H9 (cell line): ENCODE data around the gene PNPLA6. TPM values are rescaled to one million over a fixed set of nuclear protein-coding genes. Genes with fewer than 3 reads are reported as not detected.

Experiments
- DNase-seq: peaks from one replicate; pipeline ENCODE4 v3.0.0-alpha.2; 2017
- H2AFZ ChIP-seq: one replicate; pipeline ENCODE4 v1.6.1; 2013; ENCODE audit warnings: mild to moderate bottlenecking, low read length, control low read depth, moderate library complexity
- H2AK5ac ChIP-seq: 2 replicates; pipeline ENCODE4 v1.6.1; 2013; ENCODE audit warnings: low read length, control low read depth, mixed read lengths; ENCODE audit not compliant: insufficient read length
- H2BK120ac ChIP-seq: one replicate; pipeline ENCODE4 v1.6.1; 2013; ENCODE audit warnings: low read depth, mild to moderate bottlenecking, low read length, control low read depth, inconsistent platforms; ENCODE audit not compliant: poor library complexity, severe bottlenecking
- H2BK12ac ChIP-seq: 2 replicates; pipeline ENCODE4 v1.6.1; 2013; ENCODE audit warnings: low read length, control low read depth, mixed read lengths, low read depth; ENCODE audit not compliant: insufficient read length
- H2BK15ac ChIP-seq: 2 replicates; pipeline ENCODE4 v1.6.1; 2013; ENCODE audit warnings: low read depth, low read length, control low read depth
- H2BK20ac ChIP-seq: one replicate; pipeline ENCODE4 v1.6.1; 2013; ENCODE audit warnings: low read depth, mild to moderate bottlenecking, low read length, control low read depth, inconsistent platforms; ENCODE audit not compliant: poor library complexity, severe bottlenecking
- H2BK5ac ChIP-seq: 2 replicates; pipeline ENCODE4 v1.6.1; 2013; ENCODE audit warnings: low read length, control low read depth, mixed read lengths; ENCODE audit not compliant: insufficient read length
- H3K14ac ChIP-seq: 2 replicates; pipeline ENCODE4 v1.6.1; 2013; ENCODE audit warnings: low read length, control low read depth; ENCODE audit not compliant: insufficient read depth
- H3K18ac ChIP-seq: 2 replicates; pipeline ENCODE4 v1.6.1; 2013; ENCODE audit warnings: low read depth, mild to moderate bottlenecking, mixed read lengths, low read length, control low read depth; ENCODE audit not compliant: insufficient read length
- H3K23ac ChIP-seq: 2 replicates; pipeline ENCODE4 v1.6.1; 2013; ENCODE audit warnings: low read length, control low read depth, mixed read lengths, low read depth; ENCODE audit not compliant: insufficient read length
- H3K23me2 ChIP-seq: 2 replicates; pipeline ENCODE4 v1.6.1; 2013; ENCODE audit warnings: low read depth, mild to moderate bottlenecking, mixed read lengths, low read length, control low read depth; ENCODE audit not compliant: insufficient read length, poor library complexity, severe bottlenecking
- H3K27ac ChIP-seq: 2 replicates; pipeline ENCODE4 v1.5.1; 2013; ENCODE audit warnings: low read length, control low read depth, mixed read lengths, low read depth; ENCODE audit not compliant: insufficient read length
- H3K27me3 ChIP-seq: 2 replicates; pipeline ENCODE4 v1.6.1; 2013; ENCODE audit warnings: low read length, control low read depth, inconsistent platforms; ENCODE audit not compliant: insufficient read depth
- H3K4ac ChIP-seq: 2 replicates; pipeline ENCODE4 v1.6.1; 2013; ENCODE audit warnings: low read depth, mild to moderate bottlenecking, control low read depth, inconsistent platforms, low read length, moderate library complexity
- H3K4me1 ChIP-seq: 2 replicates; pipeline ENCODE4 v1.6.1; 2013; ENCODE audit warnings: low read length, control low read depth, inconsistent platforms; ENCODE audit not compliant: insufficient read depth
- H3K4me2 ChIP-seq: 2 replicates; pipeline ENCODE4 v1.6.1; 2013; ENCODE audit warnings: low read length, control low read depth, mixed read lengths; ENCODE audit not compliant: insufficient read length, insufficient read depth
- H3K56ac ChIP-seq: 2 replicates; pipeline ENCODE4 v1.6.1; 2013; ENCODE audit warnings: low read depth, mild to moderate bottlenecking, mixed read lengths, low read length, control low read depth; ENCODE audit not compliant: insufficient read length
- H3K79me1 ChIP-seq: 2 replicates; pipeline ENCODE4 v1.6.1; 2013; ENCODE audit warnings: low read depth, mild to moderate bottlenecking, moderate library complexity, low read length, control low read depth, inconsistent platforms; ENCODE audit not compliant: insufficient read depth, poor library complexity, severe bottlenecking
- H3K79me2 ChIP-seq: 2 replicates; pipeline ENCODE4 v1.6.1; 2013; ENCODE audit warnings: low read length, control low read depth, inconsistent platforms; ENCODE audit not compliant: insufficient read depth
- H3K9ac ChIP-seq: 2 replicates; pipeline ENCODE4 v1.6.1; 2013; ENCODE audit warnings: low read length, control low read depth, mixed read lengths; ENCODE audit not compliant: insufficient read length; ENCODE audit errors: extremely low read depth
- H3K9me3 ChIP-seq: one replicate; pipeline ENCODE4 v1.6.1; 2013; ENCODE audit warnings: low read depth, low read length, inconsistent platforms; ENCODE audit not compliant: control insufficient read depth
- H3T11ph ChIP-seq: one replicate; pipeline ENCODE4 v1.6.1; 2013; ENCODE audit warnings: mild to moderate bottlenecking, low read length, control low read depth, inconsistent platforms
- H4K20me1 ChIP-seq: one replicate; pipeline ENCODE4 v1.6.1; 2013; ENCODE audit not compliant: control insufficient read depth, insufficient read length, insufficient read depth
- H4K5ac ChIP-seq: 2 replicates; pipeline ENCODE4 v1.6.1; 2013; ENCODE audit warnings: low read depth, mild to moderate bottlenecking, mixed read lengths, low read length, control low read depth; ENCODE audit not compliant: insufficient read length
- H4K8ac ChIP-seq: replicated peaks from 2 replicates; pipeline ENCODE4 v1.6.1; 2013; ENCODE audit warnings: low read length, control low read depth, mixed read lengths, low read depth; ENCODE audit not compliant: insufficient read length
- H4K91ac ChIP-seq: 2 replicates; pipeline ENCODE4 v1.6.1; 2013; ENCODE audit warnings: low read depth, mild to moderate bottlenecking, moderate library complexity, mixed read lengths, low read length, control low read depth; ENCODE audit not compliant: insufficient read length
- H3K27ac Mint-ChIP-seq, 3 experiments: 2 replicates in 2 of 3; 3 replicates in 1 of 3; pipeline ENCODE4 v1.8.0; 2020 to 2021; ENCODE audit warnings: mixed read lengths in 3 of 3, mild to moderate bottlenecking in 1 of 3, moderate library complexity in 1 of 3
- H3K27me3 Mint-ChIP-seq: 2 replicates; pipeline ENCODE4 v1.8.0; 2021; ENCODE audit warnings: low read depth, mild to moderate bottlenecking, moderate library complexity, mixed read lengths
- H3K36me3 Mint-ChIP-seq, 3 experiments: 2 replicates in 2 of 3; 3 replicates in 1 of 3; pipeline ENCODE4 v1.8.0; 2020 to 2021; ENCODE audit warnings: low read depth in 3 of 3, mixed read lengths in 3 of 3; ENCODE audit not compliant: insufficient read depth in 1 of 3
- H3K4me1 Mint-ChIP-seq, 2 experiments: 2 replicates each; pipeline ENCODE4 v1.8.0; 2020; ENCODE audit warnings: mixed read lengths in 2 of 2
- H3K4me3 Mint-ChIP-seq, 2 experiments: 2 replicates in 1 of 2; 3 replicates in 1 of 2; pipeline ENCODE4 v1.8.0; 2020 to 2021; ENCODE audit warnings: mild to moderate bottlenecking in 2 of 2, mixed read lengths in 2 of 2, moderate library complexity in 1 of 2
- H3K9me3 Mint-ChIP-seq, 2 experiments: 2 replicates in 1 of 2; 3 replicates in 1 of 2; pipeline ENCODE4 v1.8.0; 2020; ENCODE audit warnings: mild to moderate bottlenecking in 2 of 2, mixed read lengths in 2 of 2, moderate library complexity in 1 of 2
- CTCF ChIP-seq: fragments of 200-600 bp; sonication (generic); conservative IDR thresholded peaks from 3 replicates; pipeline ENCODE4 v1.8.0; 2021; ENCODE audit warnings: antibody characterized with exemption, mild to moderate bottlenecking
- WGBS: extraction: QIAGEN DNeasy Blood & Tissue Kit; methylation state at CpG from one replicate; pipeline ENCODE4 v1.1.7; 2013; ENCODE audit warnings: missing lambda C conversion rate, low lambda C conversion rate, mixed read lengths; ENCODE audit not compliant: insufficient read length; ENCODE audit errors: extremely low coverage; 5-methylcytosine and 5-hydroxymethylcytosine counted together
- total RNA-seq: library from RNA; stranded (reverse); gene quantifications from 2 replicates; pipeline ENCODE4 v1.2.1, GENCODE V29; 2021

PNPLA6 gene
- total RNA-seq, 1 experiment from 2014 or later = 130 TPM

DNA sequence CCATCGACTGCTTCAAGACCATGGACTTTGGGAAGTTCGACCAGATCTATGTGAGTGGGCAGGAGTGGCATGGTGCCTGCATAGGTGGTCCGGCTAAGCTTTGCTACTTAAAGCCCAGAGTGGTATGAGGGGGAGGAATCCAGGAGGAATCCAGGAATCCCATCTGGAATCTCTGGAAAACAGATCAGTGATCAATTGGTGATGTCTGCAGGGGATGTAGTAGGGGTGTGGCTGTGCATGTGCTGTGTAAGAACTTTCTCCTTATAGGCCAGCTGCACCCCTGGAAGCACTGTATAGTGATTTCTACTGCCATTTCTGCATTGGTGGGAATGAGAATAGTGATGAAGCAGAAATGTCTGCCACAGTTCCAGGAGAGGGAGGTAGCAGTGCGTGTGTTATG, 23.6 kb downstream of the PNPLA6 start:
- H3K27me3 Mint-ChIP-seq = no peaks in the 10 kb centered on the region
- no peak overlapping the region for H2BK15ac ChIP-seq
- H3K27me3 ChIP-seq = no peaks in the 10 kb centered on the region
- no peak overlapping the region for H2BK5ac ChIP-seq
- H3T11ph ChIP-seq = no peak overlapping the region
- H3K9ac ChIP-seq = no peak overlapping the region
- no peak overlapping the region for H2BK20ac ChIP-seq
- no peaks in the 10 kb centered on the region for H3K79me1 ChIP-seq
- no peak overlapping the region for H3K27ac ChIP-seq
- no peak overlapping the region for H4K91ac ChIP-seq
- peaks cover 2% of the 10 kb centered on the region; the same call in 1 of the 2 replicates for H3K4me1 ChIP-seq
- H4K5ac ChIP-seq = no peak overlapping the region
- no peak overlapping the region for H3K4me3 Mint-ChIP-seq
- H2BK120ac ChIP-seq = no peak overlapping the region
- H3K4me2 ChIP-seq = no peak overlapping the region
- H3K14ac ChIP-seq = no peak overlapping the region
- H2AK5ac ChIP-seq = no peak overlapping the region
- no peaks in the 10 kb centered on the region for H3K23me2 ChIP-seq
- no CpG with 5 or more reads among the region's 4 CpGs for WGBS
- H3K23ac ChIP-seq = no peak overlapping the region
- H3K9me3 Mint-ChIP-seq = no peaks in the 10 kb centered on the region; a peak in 1 of 5 replicates
- H3K4ac ChIP-seq = no peak overlapping the region
- H3K36me3 Mint-ChIP-seq = peaks cover 17 to 52% (median 32%) of the 10 kb centered on the region in 3 experiments; a peak in 6 of 7 replicates
- no peak overlapping the region for H3K18ac ChIP-seq
- no peak overlapping the region for H2BK12ac ChIP-seq
- TF ChIP-seq CTCF = no peak
- H3K4me1 Mint-ChIP-seq = peaks cover 0 to 2% of the 10 kb centered on the region in 2 experiments; a peak in 1 of 4 replicates
- H4K20me1 ChIP-seq = no peaks in the 10 kb centered on the region
- H3K79me2 ChIP-seq = no peaks in the 10 kb centered on the region
- H3K9me3 ChIP-seq = no peaks in the 10 kb centered on the region
- no peak overlapping the region for H4K8ac ChIP-seq
- no peak overlapping the region for H3K56ac ChIP-seq
- H3K27ac Mint-ChIP-seq = peak overlapping the region in 1 of 3 experiments; percentile 34; a peak in 2 of 7 replicates
- no peak for DNase-seq
- H2AFZ ChIP-seq = no peak overlapping the region
